H9 (cell line): ENCODE results near the gene KLHL13. TPM values are rescaled to one million over a fixed set of nuclear protein-coding genes. Genes with fewer than 3 reads are reported as not detected.
A peak's percentile ranks its signal among the peaks of the same experiment; 100 is the strongest.

Experiments used
- DNase-seq: peaks from one replicate; pipeline ENCODE4 v3.0.0-alpha.2; 2017
- H2AFZ ChIP-seq: one replicate; pipeline ENCODE4 v1.6.1; 2013; ENCODE audit warnings: mild to moderate bottlenecking, low read length, control low read depth, moderate library complexity
- H2AK5ac ChIP-seq: 2 replicates; pipeline ENCODE4 v1.6.1; 2013; ENCODE audit warnings: low read length, control low read depth, mixed read lengths; ENCODE audit not compliant: insufficient read length
- H2BK120ac ChIP-seq: one replicate; pipeline ENCODE4 v1.6.1; 2013; ENCODE audit warnings: low read depth, mild to moderate bottlenecking, low read length, control low read depth, inconsistent platforms; ENCODE audit not compliant: poor library complexity, severe bottlenecking
- H2BK12ac ChIP-seq: 2 replicates; pipeline ENCODE4 v1.6.1; 2013; ENCODE audit warnings: low read length, control low read depth, mixed read lengths, low read depth; ENCODE audit not compliant: insufficient read length
- H2BK15ac ChIP-seq: 2 replicates; pipeline ENCODE4 v1.6.1; 2013; ENCODE audit warnings: low read depth, low read length, control low read depth
- H2BK20ac ChIP-seq: one replicate; pipeline ENCODE4 v1.6.1; 2013; ENCODE audit warnings: low read depth, mild to moderate bottlenecking, low read length, control low read depth, inconsistent platforms; ENCODE audit not compliant: poor library complexity, severe bottlenecking
- H2BK5ac ChIP-seq: 2 replicates; pipeline ENCODE4 v1.6.1; 2013; ENCODE audit warnings: low read length, control low read depth, mixed read lengths; ENCODE audit not compliant: insufficient read length
- H3K14ac ChIP-seq: 2 replicates; pipeline ENCODE4 v1.6.1; 2013; ENCODE audit warnings: low read length, control low read depth; ENCODE audit not compliant: insufficient read depth
- H3K18ac ChIP-seq: 2 replicates; pipeline ENCODE4 v1.6.1; 2013; ENCODE audit warnings: low read depth, mild to moderate bottlenecking, mixed read lengths, low read length, control low read depth; ENCODE audit not compliant: insufficient read length
- H3K23ac ChIP-seq: 2 replicates; pipeline ENCODE4 v1.6.1; 2013; ENCODE audit warnings: low read length, control low read depth, mixed read lengths, low read depth; ENCODE audit not compliant: insufficient read length
- H3K23me2 ChIP-seq: 2 replicates; pipeline ENCODE4 v1.6.1; 2013; ENCODE audit warnings: low read depth, mild to moderate bottlenecking, mixed read lengths, low read length, control low read depth; ENCODE audit not compliant: insufficient read length, poor library complexity, severe bottlenecking
- H3K27ac ChIP-seq: 2 replicates; pipeline ENCODE4 v1.5.1; 2013; ENCODE audit warnings: low read length, control low read depth, mixed read lengths, low read depth; ENCODE audit not compliant: insufficient read length
- H3K27me3 ChIP-seq: 2 replicates; pipeline ENCODE4 v1.6.1; 2013; ENCODE audit warnings: low read length, control low read depth, inconsistent platforms; ENCODE audit not compliant: insufficient read depth
- H3K4ac ChIP-seq: 2 replicates; pipeline ENCODE4 v1.6.1; 2013; ENCODE audit warnings: low read depth, mild to moderate bottlenecking, control low read depth, inconsistent platforms, low read length, moderate library complexity
- H3K4me1 ChIP-seq: 2 replicates; pipeline ENCODE4 v1.6.1; 2013; ENCODE audit warnings: low read length, control low read depth, inconsistent platforms; ENCODE audit not compliant: insufficient read depth
- H3K4me2 ChIP-seq: 2 replicates; pipeline ENCODE4 v1.6.1; 2013; ENCODE audit warnings: low read length, control low read depth, mixed read lengths; ENCODE audit not compliant: insufficient read length, insufficient read depth
- H3K56ac ChIP-seq: 2 replicates; pipeline ENCODE4 v1.6.1; 2013; ENCODE audit warnings: low read depth, mild to moderate bottlenecking, mixed read lengths, low read length, control low read depth; ENCODE audit not compliant: insufficient read length
- H3K79me1 ChIP-seq: 2 replicates; pipeline ENCODE4 v1.6.1; 2013; ENCODE audit warnings: low read depth, mild to moderate bottlenecking, moderate library complexity, low read length, control low read depth, inconsistent platforms; ENCODE audit not compliant: insufficient read depth, poor library complexity, severe bottlenecking
- H3K79me2 ChIP-seq: 2 replicates; pipeline ENCODE4 v1.6.1; 2013; ENCODE audit warnings: low read length, control low read depth, inconsistent platforms; ENCODE audit not compliant: insufficient read depth
- H3K9ac ChIP-seq: 2 replicates; pipeline ENCODE4 v1.6.1; 2013; ENCODE audit warnings: low read length, control low read depth, mixed read lengths; ENCODE audit not compliant: insufficient read length; ENCODE audit errors: extremely low read depth
- H3K9me3 ChIP-seq: one replicate; pipeline ENCODE4 v1.6.1; 2013; ENCODE audit warnings: low read depth, low read length, inconsistent platforms; ENCODE audit not compliant: control insufficient read depth
- H3T11ph ChIP-seq: one replicate; pipeline ENCODE4 v1.6.1; 2013; ENCODE audit warnings: mild to moderate bottlenecking, low read length, control low read depth, inconsistent platforms
- H4K20me1 ChIP-seq: one replicate; pipeline ENCODE4 v1.6.1; 2013; ENCODE audit not compliant: control insufficient read depth, insufficient read length, insufficient read depth
- H4K5ac ChIP-seq: 2 replicates; pipeline ENCODE4 v1.6.1; 2013; ENCODE audit warnings: low read depth, mild to moderate bottlenecking, mixed read lengths, low read length, control low read depth; ENCODE audit not compliant: insufficient read length
- H4K8ac ChIP-seq: replicated peaks from 2 replicates; pipeline ENCODE4 v1.6.1; 2013; ENCODE audit warnings: low read length, control low read depth, mixed read lengths, low read depth; ENCODE audit not compliant: insufficient read length
- H4K91ac ChIP-seq: 2 replicates; pipeline ENCODE4 v1.6.1; 2013; ENCODE audit warnings: low read depth, mild to moderate bottlenecking, moderate library complexity, mixed read lengths, low read length, control low read depth; ENCODE audit not compliant: insufficient read length
- H3K27ac Mint-ChIP-seq, 3 experiments: 2 replicates in 2 of 3; 3 replicates in 1 of 3; pipeline ENCODE4 v1.8.0; 2020 to 2021; ENCODE audit warnings: mixed read lengths in 3 of 3, mild to moderate bottlenecking in 1 of 3, moderate library complexity in 1 of 3
- H3K27me3 Mint-ChIP-seq: 2 replicates; pipeline ENCODE4 v1.8.0; 2021; ENCODE audit warnings: low read depth, mild to moderate bottlenecking, moderate library complexity, mixed read lengths
- H3K36me3 Mint-ChIP-seq, 3 experiments: 2 replicates in 2 of 3; 3 replicates in 1 of 3; pipeline ENCODE4 v1.8.0; 2020 to 2021; ENCODE audit warnings: low read depth in 3 of 3, mixed read lengths in 3 of 3; ENCODE audit not compliant: insufficient read depth in 1 of 3
- H3K4me1 Mint-ChIP-seq, 2 experiments: 2 replicates each; pipeline ENCODE4 v1.8.0; 2020; ENCODE audit warnings: mixed read lengths in 2 of 2
- H3K4me3 Mint-ChIP-seq, 2 experiments: 2 replicates in 1 of 2; 3 replicates in 1 of 2; pipeline ENCODE4 v1.8.0; 2020 to 2021; ENCODE audit warnings: mild to moderate bottlenecking in 2 of 2, mixed read lengths in 2 of 2, moderate library complexity in 1 of 2
- H3K9me3 Mint-ChIP-seq, 2 experiments: 2 replicates in 1 of 2; 3 replicates in 1 of 2; pipeline ENCODE4 v1.8.0; 2020; ENCODE audit warnings: mild to moderate bottlenecking in 2 of 2, mixed read lengths in 2 of 2, moderate library complexity in 1 of 2
- WGBS: extraction: QIAGEN DNeasy Blood & Tissue Kit; methylation state at CpG from one replicate; pipeline ENCODE4 v1.1.7; 2013; ENCODE audit warnings: missing lambda C conversion rate, low lambda C conversion rate, mixed read lengths; ENCODE audit not compliant: insufficient read length; ENCODE audit errors: extremely low coverage; 5-methylcytosine and 5-hydroxymethylcytosine counted together
- total RNA-seq: library from RNA; stranded (reverse); gene quantifications from 2 replicates; pipeline ENCODE4 v1.2.1, GENCODE V29; 2021
- TF ChIP-seq, protein P1 (sequence below): fragments of 200-600 bp; sonication (generic); conservative IDR thresholded peaks from 3 replicates; pipeline ENCODE4 v1.8.0; 2021; ENCODE audit warnings: antibody characterized with exemption, mild to moderate bottlenecking

The KLHL13 gene
- total RNA-seq, 1 experiment from 2014 or later, result 4.1 TPM

- no CpG with 5 or more reads among the region's 3 CpGs for WGBS
- Histone ChIP-seq H2AK5ac (no peak overlapping the region), H3K56ac (no peak overlapping the region), H3K23ac (no peak overlapping the region), H3K23me2 (no peaks in the 10 kb centered on the region), H4K20me1 (no peaks in the 10 kb centered on the region), H2BK20ac (no peak overlapping the region), H2BK120ac (no peak overlapping the region), H3K4me1 (no peaks in the 10 kb centered on the region), H4K5ac (no peak overlapping the region), H3K27ac (no peak overlapping the region), H3K79me1 (no peaks in the 10 kb centered on the region), H3K18ac (no peak overlapping the region), H3K14ac (no peak overlapping the region), H3K4me2 (no peak overlapping the region), H3K27me3 (no peaks in the 10 kb centered on the region), H3T11ph (no peak overlapping the region), H2BK5ac (no peak overlapping the region), H3K9ac (no peak overlapping the region), H2AFZ (no peak overlapping the region), H3K79me2 (no peaks in the 10 kb centered on the region), H4K91ac (no peak overlapping the region), H2BK15ac (no peak overlapping the region), H3K9me3 (peaks cover 33% of the 10 kb centered on the region), H2BK12ac (no peak overlapping the region), H4K8ac (no peak overlapping the region), H3K4ac (no peak overlapping the region)
- Mint-ChIP-seq H3K4me3 (no peak overlapping the region), H3K9me3 (peaks cover 0 to 38% of the 10 kb centered on the region in 2 experiments; a peak in 2 of 5 replicates), H3K36me3 (no peaks in the 10 kb centered on the region), H3K27me3 (no peaks in the 10 kb centered on the region), H3K27ac (peak overlapping the region in 1 of 3 experiments; percentile 12; a peak in 1 of 7 replicates), H3K4me1 (peaks cover 6% of the 10 kb centered on the region in 2 experiments)
- TF ChIP-seq, protein P1, sequence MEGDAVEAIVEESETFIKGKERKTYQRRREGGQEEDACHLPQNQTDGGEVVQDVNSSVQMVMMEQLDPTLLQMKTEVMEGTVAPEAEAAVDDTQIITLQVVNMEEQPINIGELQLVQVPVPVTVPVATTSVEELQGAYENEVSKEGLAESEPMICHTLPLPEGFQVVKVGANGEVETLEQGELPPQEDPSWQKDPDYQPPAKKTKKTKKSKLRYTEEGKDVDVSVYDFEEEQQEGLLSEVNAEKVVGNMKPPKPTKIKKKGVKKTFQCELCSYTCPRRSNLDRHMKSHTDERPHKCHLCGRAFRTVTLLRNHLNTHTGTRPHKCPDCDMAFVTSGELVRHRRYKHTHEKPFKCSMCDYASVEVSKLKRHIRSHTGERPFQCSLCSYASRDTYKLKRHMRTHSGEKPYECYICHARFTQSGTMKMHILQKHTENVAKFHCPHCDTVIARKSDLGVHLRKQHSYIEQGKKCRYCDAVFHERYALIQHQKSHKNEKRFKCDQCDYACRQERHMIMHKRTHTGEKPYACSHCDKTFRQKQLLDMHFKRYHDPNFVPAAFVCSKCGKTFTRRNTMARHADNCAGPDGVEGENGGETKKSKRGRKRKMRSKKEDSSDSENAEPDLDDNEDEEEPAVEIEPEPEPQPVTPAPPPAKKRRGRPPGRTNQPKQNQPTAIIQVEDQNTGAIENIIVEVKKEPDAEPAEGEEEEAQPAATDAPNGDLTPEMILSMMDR, result no peak
- no peak for DNase-seq
Observed at GRCh38 chrX:118062817-118063615, 53.6 kb downstream of the KLHL13 start.
